ENCODE results near the gene ARSH.

The ARSH gene, protein sequence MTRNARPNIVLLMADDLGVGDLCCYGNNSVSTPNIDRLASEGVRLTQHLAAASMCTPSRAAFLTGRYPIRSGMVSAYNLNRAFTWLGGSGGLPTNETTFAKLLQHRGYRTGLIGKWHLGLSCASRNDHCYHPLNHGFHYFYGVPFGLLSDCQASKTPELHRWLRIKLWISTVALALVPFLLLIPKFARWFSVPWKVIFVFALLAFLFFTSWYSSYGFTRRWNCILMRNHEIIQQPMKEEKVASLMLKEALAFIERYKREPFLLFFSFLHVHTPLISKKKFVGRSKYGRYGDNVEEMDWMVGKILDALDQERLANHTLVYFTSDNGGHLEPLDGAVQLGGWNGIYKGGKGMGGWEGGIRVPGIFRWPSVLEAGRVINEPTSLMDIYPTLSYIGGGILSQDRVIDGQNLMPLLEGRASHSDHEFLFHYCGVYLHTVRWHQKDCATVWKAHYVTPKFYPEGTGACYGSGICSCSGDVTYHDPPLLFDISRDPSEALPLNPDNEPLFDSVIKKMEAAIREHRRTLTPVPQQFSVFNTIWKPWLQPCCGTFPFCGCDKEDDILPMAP
- long read RNA-seq: 0 reads

DNA sequence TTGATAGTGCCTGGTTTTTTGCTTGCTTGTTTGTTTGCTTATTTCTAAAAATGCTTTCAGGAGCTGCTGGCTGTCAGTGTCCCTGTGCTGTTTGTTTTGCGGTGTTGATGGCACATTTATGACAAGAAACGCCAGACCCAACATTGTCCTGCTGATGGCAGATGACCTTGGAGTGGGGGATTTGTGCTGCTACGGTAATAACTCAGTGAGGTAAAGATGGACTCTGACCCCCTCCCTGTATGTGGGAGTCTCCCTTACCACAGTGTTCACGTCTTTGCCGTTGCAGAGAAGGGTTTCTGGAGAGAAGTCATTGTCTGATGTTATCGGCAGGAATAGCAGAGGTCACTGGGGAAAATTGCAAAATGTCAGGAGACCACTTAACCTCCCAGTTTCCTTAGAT is at the start of gene ARSH:
Gene ARSH (plus strand): TSS at position 52 of the 400 bp plus-strand sequence. CDS start 67 bp downstream, at position 119.
- Histone ChIP-seq H3K27me3 (ENCODE audit: insufficient read depth, poor library complexity, severe bottlenecking) (no peaks in the 10 kb centered on the region), H3K27ac (replicated peaks) (no peak within 1 kb of the TSS), H3K4me3 (replicated peaks; ENCODE audit: insufficient read depth, low read length) (no peak within 1 kb of the TSS)
- TF ChIP-seq, protein P1, sequence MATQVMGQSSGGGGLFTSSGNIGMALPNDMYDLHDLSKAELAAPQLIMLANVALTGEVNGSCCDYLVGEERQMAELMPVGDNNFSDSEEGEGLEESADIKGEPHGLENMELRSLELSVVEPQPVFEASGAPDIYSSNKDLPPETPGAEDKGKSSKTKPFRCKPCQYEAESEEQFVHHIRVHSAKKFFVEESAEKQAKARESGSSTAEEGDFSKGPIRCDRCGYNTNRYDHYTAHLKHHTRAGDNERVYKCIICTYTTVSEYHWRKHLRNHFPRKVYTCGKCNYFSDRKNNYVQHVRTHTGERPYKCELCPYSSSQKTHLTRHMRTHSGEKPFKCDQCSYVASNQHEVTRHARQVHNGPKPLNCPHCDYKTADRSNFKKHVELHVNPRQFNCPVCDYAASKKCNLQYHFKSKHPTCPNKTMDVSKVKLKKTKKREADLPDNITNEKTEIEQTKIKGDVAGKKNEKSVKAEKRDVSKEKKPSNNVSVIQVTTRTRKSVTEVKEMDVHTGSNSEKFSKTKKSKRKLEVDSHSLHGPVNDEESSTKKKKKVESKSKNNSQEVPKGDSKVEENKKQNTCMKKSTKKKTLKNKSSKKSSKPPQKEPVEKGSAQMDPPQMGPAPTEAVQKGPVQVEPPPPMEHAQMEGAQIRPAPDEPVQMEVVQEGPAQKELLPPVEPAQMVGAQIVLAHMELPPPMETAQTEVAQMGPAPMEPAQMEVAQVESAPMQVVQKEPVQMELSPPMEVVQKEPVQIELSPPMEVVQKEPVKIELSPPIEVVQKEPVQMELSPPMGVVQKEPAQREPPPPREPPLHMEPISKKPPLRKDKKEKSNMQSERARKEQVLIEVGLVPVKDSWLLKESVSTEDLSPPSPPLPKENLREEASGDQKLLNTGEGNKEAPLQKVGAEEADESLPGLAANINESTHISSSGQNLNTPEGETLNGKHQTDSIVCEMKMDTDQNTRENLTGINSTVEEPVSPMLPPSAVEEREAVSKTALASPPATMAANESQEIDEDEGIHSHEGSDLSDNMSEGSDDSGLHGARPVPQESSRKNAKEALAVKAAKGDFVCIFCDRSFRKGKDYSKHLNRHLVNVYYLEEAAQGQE (IDR thresholded peaks at IDR 0.05; ENCODE audit: insufficient replicate concordance, low read depth): no peak
- TF ChIP-seq GABPA (IDR thresholded peaks at IDR 0.05; ENCODE audit: low read depth): no peak
- TF ChIP-seq, protein P2, sequence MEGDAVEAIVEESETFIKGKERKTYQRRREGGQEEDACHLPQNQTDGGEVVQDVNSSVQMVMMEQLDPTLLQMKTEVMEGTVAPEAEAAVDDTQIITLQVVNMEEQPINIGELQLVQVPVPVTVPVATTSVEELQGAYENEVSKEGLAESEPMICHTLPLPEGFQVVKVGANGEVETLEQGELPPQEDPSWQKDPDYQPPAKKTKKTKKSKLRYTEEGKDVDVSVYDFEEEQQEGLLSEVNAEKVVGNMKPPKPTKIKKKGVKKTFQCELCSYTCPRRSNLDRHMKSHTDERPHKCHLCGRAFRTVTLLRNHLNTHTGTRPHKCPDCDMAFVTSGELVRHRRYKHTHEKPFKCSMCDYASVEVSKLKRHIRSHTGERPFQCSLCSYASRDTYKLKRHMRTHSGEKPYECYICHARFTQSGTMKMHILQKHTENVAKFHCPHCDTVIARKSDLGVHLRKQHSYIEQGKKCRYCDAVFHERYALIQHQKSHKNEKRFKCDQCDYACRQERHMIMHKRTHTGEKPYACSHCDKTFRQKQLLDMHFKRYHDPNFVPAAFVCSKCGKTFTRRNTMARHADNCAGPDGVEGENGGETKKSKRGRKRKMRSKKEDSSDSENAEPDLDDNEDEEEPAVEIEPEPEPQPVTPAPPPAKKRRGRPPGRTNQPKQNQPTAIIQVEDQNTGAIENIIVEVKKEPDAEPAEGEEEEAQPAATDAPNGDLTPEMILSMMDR (IDR thresholded peaks at IDR 0.05; ENCODE audit: insufficient read depth, low read length): no peak
- no peak for TF ChIP-seq POLR2AphosphoS5 (IDR thresholded peaks at IDR 0.05; ENCODE audit: low read depth)
- TF ChIP-seq SPI1 (IDR thresholded peaks at IDR 0.05; ENCODE audit: borderline replicate concordance, low read depth): no peak
- DNase-seq (ENCODE audit: low read depth in 1 of 2, low spot score in 1 of 2): no peak

DNA sequence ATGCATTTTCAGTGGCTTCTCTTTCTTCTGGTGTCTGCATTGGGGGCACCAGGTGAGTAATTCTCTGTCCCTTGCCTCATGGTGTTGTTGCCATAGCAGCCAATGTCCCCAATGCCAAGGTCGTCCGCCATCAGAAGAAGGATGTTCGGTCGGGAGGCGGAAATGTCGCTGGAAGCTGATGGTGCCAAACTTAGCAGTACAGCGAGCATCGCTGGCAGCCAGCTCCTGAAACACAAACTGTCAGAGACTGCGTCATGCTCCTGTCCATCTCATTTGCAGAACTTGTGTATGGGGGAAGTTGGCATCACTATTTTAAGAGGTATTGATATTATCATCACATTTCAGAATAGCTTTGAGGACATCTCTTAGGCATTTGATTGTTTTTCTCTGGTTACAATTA is 48.1 kb upstream of the ARSH start:
- H3K4me3 ChIP-seq (replicated peaks; ENCODE audit: insufficient read depth, low read length): no peak overlapping the region
- TF ChIP-seq GABPA (IDR thresholded peaks at IDR 0.05; ENCODE audit: low read depth) (no peak), POLR2AphosphoS5 (IDR thresholded peaks at IDR 0.05; ENCODE audit: low read depth) (no peak), SPI1 (IDR thresholded peaks at IDR 0.05; ENCODE audit: borderline replicate concordance, low read depth) (no peak)
- TF ChIP-seq, protein P2 (IDR thresholded peaks at IDR 0.05; ENCODE audit: insufficient read depth, low read length): no peak
- TF ChIP-seq, protein P1 (IDR thresholded peaks at IDR 0.05; ENCODE audit: insufficient replicate concordance, low read depth): no peak
- DNase-seq (ENCODE audit: low read depth in 1 of 2, low spot score in 1 of 2): no peak
- H3K27me3 ChIP-seq (ENCODE audit: insufficient read depth, poor library complexity, severe bottlenecking): no peaks in the 10 kb centered on the region
- H3K27ac ChIP-seq (replicated peaks): no peak overlapping the region

DNA sequence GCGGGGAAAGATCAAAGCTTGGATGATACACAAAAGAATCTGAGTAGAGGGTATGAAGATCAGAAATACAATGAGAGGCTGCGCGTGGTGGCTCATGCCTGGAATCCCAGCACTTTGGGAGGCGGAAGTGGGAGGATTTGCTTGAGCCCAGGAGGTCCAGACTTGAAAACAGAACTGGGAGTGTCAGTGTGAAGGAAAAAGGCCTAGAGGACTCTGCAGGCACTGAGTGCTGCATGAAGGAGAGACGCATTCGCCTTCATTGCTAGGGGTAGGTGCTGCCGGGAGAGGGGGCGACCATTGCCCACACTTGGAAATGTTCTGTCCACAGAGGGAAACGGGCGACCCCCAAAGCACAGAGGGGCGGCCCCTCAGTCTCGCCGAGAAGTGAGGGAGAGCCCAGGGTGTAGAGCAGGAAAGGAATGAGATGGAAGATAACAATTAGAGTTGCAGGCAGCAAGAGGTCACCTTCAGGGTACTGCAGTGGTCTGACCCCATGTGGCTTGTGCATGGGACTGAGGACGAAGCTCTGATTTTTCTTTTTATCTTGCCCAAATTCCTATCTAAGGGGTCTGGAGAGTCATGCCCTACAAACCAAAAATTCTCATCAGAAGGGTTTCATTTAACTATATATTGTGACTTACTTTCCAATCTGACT is 45.4 kb upstream of the ARSH start:
- no peak overlapping the region for H3K27ac ChIP-seq (replicated peaks)
- no peak for DNase-seq (ENCODE audit: low read depth in 1 of 2, low spot score in 1 of 2)
- no peaks in the 10 kb centered on the region for H3K27me3 ChIP-seq (ENCODE audit: insufficient read depth, poor library complexity, severe bottlenecking)
- no peak overlapping the region for H3K4me3 ChIP-seq (replicated peaks; ENCODE audit: insufficient read depth, low read length)
- TF ChIP-seq, protein P2 (IDR thresholded peaks at IDR 0.05; ENCODE audit: insufficient read depth, low read length): no peak
- TF ChIP-seq, protein P1 (IDR thresholded peaks at IDR 0.05; ENCODE audit: insufficient replicate concordance, low read depth): no peak
